ENCODE measurements around the gene NDFIP2. TPM values are rescaled to one million over a fixed set of nuclear protein-coding genes. Genes with fewer than 3 reads are reported as not detected.

NDFIP2 gene
- total RNA-seq, 1 experiment from 2014 or later: 23.1 TPM

GRCh38 chr13:79491715-79492114 lies 10.8 kb downstream of the NDFIP2 start (continued):
- TF ChIP-seq MLX (CRISPR knock-in tag; IDR thresholded peaks at IDR 0.05): no peak
- no peak for TF ChIP-seq ZBTB43 (CRISPR knock-in tag; IDR thresholded peaks at IDR 0.05)
- no peak for TF ChIP-seq NFATC4 (CRISPR knock-in tag; IDR thresholded peaks at IDR 0.05)
- TF ChIP-seq KAT7 (CRISPR knock-in tag; IDR thresholded peaks at IDR 0.05; ENCODE audit: borderline replicate concordance): no peak
- TF ChIP-seq OVOL2 (CRISPR knock-in tag; IDR thresholded peaks at IDR 0.05; ENCODE audit: borderline replicate concordance): no peak
- TF ChIP-seq RELA (CRISPR knock-in tag; IDR thresholded peaks at IDR 0.05; ENCODE audit: borderline replicate concordance): no peak
- TF ChIP-seq GRHL2 (CRISPR knock-in tag; IDR thresholded peaks at IDR 0.05; ENCODE audit: insufficient replicate concordance, severe bottlenecking): no peak
- TF ChIP-seq IRF2 (CRISPR knock-in tag; IDR thresholded peaks at IDR 0.05; ENCODE audit: borderline replicate concordance, low read depth): no peak

GRCh38 chr13:79492313-79492798 lies 11.4 kb downstream of the NDFIP2 start:
- Mint-ChIP-seq H3K9me3 (peaks cover 5% of the 10 kb centered on the region; the same call in 1 of the 2 replicates), H3K4me1 (peaks cover 50% of the 10 kb centered on the region), H3K36me3 (no peaks in the 10 kb centered on the region), H3K27me3 (ENCODE audit: low read depth) (no peaks in the 10 kb centered on the region), H3K27ac (no peak overlapping the region), H3K4me3 (no peak overlapping the region)
- TF ChIP-seq CREB1 (CRISPR knock-in tag; IDR thresholded peaks at IDR 0.05): no peak
- peak; percentile 81 for TF ChIP-seq ZNF121 (CRISPR knock-in tag; IDR thresholded peaks at IDR 0.05)
- ChIA-PET POLR2A (no interaction called here), CTCF (interaction anchor here (1.4 kb wide), 1 partner anchor 68 kb away, joined by 3 read pairs; no protein-coding TSS in a partner anchor)
- DNase-seq (ENCODE audit: low spot score): no peak
- peak; percentile 78 for ATAC-seq

- H3K36me3 Mint-ChIP-seq: no peaks in the 10 kb centered on the region
- no peak for TF ChIP-seq RELA (CRISPR knock-in tag; IDR thresholded peaks at IDR 0.05; ENCODE audit: borderline replicate concordance)
- no peak for TF ChIP-seq ZMAT4 (CRISPR knock-in tag; IDR thresholded peaks at IDR 0.05)
- TF ChIP-seq ZNF317 (CRISPR knock-in tag; IDR thresholded peaks at IDR 0.05; ENCODE audit: borderline replicate concordance, low read depth): no peak
- no peak for TF ChIP-seq MLX (CRISPR knock-in tag; IDR thresholded peaks at IDR 0.05)
- TF ChIP-seq FOXJ3 (CRISPR knock-in tag; IDR thresholded peaks at IDR 0.05; ENCODE audit: borderline replicate concordance): no peak
- no peak for TF ChIP-seq TEAD1 (CRISPR knock-in tag; IDR thresholded peaks at IDR 0.05)
- no peak for TF ChIP-seq ZNF219 (CRISPR knock-in tag; IDR thresholded peaks at IDR 0.05; ENCODE audit: borderline replicate concordance)
- no peak for TF ChIP-seq ETV6 (CRISPR knock-in tag; IDR thresholded peaks at IDR 0.05)
- no peak for TF ChIP-seq PREB (CRISPR knock-in tag; IDR thresholded peaks at IDR 0.05; ENCODE audit: borderline replicate concordance)
- TF ChIP-seq FOXP4 (CRISPR knock-in tag; IDR thresholded peaks at IDR 0.05): no peak
- no peak for TF ChIP-seq MYBL2 (CRISPR knock-in tag; IDR thresholded peaks at IDR 0.05)
- TF ChIP-seq ZNF232 (CRISPR knock-in tag; IDR thresholded peaks at IDR 0.05): no peak
- TF ChIP-seq AFF4 (CRISPR knock-in tag; IDR thresholded peaks at IDR 0.05; ENCODE audit: borderline replicate concordance): no peak
- TF ChIP-seq GABPB1 (CRISPR knock-in tag; IDR thresholded peaks at IDR 0.05): no peak
Observed at GRCh38 chr13:79492918-79493594, 12.1 kb downstream of the NDFIP2 start.

More at GRCh38 chr13:79492918-79493594, 12.1 kb downstream of the NDFIP2 start:
- Mint-ChIP-seq H3K4me3 (no peak overlapping the region), H3K4me1 (peaks cover 56% of the 10 kb centered on the region), H3K27me3 (ENCODE audit: low read depth) (no peaks in the 10 kb centered on the region), H3K9me3 (peaks cover 5% of the 10 kb centered on the region; the same call in 1 of the 2 replicates), H3K27ac (no peak overlapping the region)
- no peak for ATAC-seq
- POLR2A ChIA-PET: interaction anchor here (0.8 kb wide), 1 partner anchor 69 kb away, joined by 7 read pairs; no protein-coding TSS in a partner anchor
- no peak for DNase-seq (ENCODE audit: low spot score)
- CTCF ChIA-PET: no interaction called here

All from WTC11 (cell line).